Peyer's patch (tissue), 4 donors: ENCODE data around the gene SLC25A27. TPM values are rescaled to one million over a fixed set of nuclear protein-coding genes. Genes with fewer than 3 reads are reported as not detected.

Source experiments
- DNase-seq, 3 donors: peaks; one replicate each; pipeline ENCODE4 v3.0.0-alpha.2; 2017 to 2019
- H3K27ac ChIP-seq, 4 donors: fragments of 200-600 bp; sonication (generic); one replicate each; pipeline ENCODE4 v1.5.1; 2016 to 2019
- H3K27me3 ChIP-seq, 2 donors: fragments of 200-600 bp; sonication (generic); one replicate each; pipeline ENCODE4 v1.5.1; 2019
- H3K36me3 ChIP-seq, 3 donors: fragments of 200-600 bp; sonication (generic); one replicate each; pipeline ENCODE4 v1.5.1; 2016 to 2019
- H3K4me1 ChIP-seq, 4 donors: fragments of 200-600 bp; sonication (generic); one replicate each; pipeline ENCODE4 v1.5.1; 2016 to 2019
- H3K4me3 ChIP-seq, 4 donors: fragments of 200-600 bp; sonication (generic); 1 replicate in 3 of 4; 2 replicates in 1 of 4; pipeline ENCODE4 v1.5.1; 2016 to 2019; ENCODE audit warnings: mild to moderate bottlenecking in 1 of 4
- H3K9me3 ChIP-seq, 4 donors: fragments of 200-600 bp; sonication (generic); one replicate each; pipeline ENCODE4 v1.5.1; 2016 to 2019; ENCODE audit warnings: mild to moderate bottlenecking in 1 of 4
- POLR2A ChIP-seq, 2 donors: fragments of 450-650 bp; IDR thresholded peaks; one replicate each; pipeline ENCODE4 v1.5.1; 2017; ENCODE audit warnings: antibody characterized with exemption in 2 of 2, mild to moderate bottlenecking in 2 of 2, moderate library complexity in 2 of 2
- total RNA-seq, 4 donors: library from RNA; depleted of rRNA; stranded (reverse); fragments of >200 nt; gene quantifications; one replicate each; pipeline ENCODE4 v1.1.0, GENCODE V29; 2016
- TF ChIP-seq, protein P1 (sequence below), 6 experiments: fragments of 450-650 bp in 4 of 6; fragments of 200-600 bp in 2 of 6; sonication (generic) in 1 of 6; IDR thresholded peaks; one replicate each; pipeline ENCODE4 v1.5.1; 2017 to 2019; ENCODE audit warnings: antibody characterized with exemption in 6 of 6, mild to moderate bottlenecking in 3 of 6, moderate library complexity in 1 of 6

Gene SLC25A27
- total RNA-seq, 4 donors from 2014 or later: 14.9 to 57.8 (median 25.8) TPM

GRCh38 chr6:46618726-46619125 lies 34.0 kb upstream of the SLC25A27 start:
- no peaks in the 10 kb centered on the region for H3K9me3 ChIP-seq
- no peaks in the 10 kb centered on the region for H3K27me3 ChIP-seq
- TF ChIP-seq, protein P1, sequence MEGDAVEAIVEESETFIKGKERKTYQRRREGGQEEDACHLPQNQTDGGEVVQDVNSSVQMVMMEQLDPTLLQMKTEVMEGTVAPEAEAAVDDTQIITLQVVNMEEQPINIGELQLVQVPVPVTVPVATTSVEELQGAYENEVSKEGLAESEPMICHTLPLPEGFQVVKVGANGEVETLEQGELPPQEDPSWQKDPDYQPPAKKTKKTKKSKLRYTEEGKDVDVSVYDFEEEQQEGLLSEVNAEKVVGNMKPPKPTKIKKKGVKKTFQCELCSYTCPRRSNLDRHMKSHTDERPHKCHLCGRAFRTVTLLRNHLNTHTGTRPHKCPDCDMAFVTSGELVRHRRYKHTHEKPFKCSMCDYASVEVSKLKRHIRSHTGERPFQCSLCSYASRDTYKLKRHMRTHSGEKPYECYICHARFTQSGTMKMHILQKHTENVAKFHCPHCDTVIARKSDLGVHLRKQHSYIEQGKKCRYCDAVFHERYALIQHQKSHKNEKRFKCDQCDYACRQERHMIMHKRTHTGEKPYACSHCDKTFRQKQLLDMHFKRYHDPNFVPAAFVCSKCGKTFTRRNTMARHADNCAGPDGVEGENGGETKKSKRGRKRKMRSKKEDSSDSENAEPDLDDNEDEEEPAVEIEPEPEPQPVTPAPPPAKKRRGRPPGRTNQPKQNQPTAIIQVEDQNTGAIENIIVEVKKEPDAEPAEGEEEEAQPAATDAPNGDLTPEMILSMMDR (IDR thresholded peaks at IDR 0.05): no peak
- no peak for TF ChIP-seq POLR2A (IDR thresholded peaks at IDR 0.05)
- no peaks in the 10 kb centered on the region for H3K4me1 ChIP-seq
- H3K27ac ChIP-seq: no peak overlapping the region
- H3K36me3 ChIP-seq: no peaks in the 10 kb centered on the region
- no peak for DNase-seq
- no peak overlapping the region for H3K4me3 ChIP-seq

DNA sequence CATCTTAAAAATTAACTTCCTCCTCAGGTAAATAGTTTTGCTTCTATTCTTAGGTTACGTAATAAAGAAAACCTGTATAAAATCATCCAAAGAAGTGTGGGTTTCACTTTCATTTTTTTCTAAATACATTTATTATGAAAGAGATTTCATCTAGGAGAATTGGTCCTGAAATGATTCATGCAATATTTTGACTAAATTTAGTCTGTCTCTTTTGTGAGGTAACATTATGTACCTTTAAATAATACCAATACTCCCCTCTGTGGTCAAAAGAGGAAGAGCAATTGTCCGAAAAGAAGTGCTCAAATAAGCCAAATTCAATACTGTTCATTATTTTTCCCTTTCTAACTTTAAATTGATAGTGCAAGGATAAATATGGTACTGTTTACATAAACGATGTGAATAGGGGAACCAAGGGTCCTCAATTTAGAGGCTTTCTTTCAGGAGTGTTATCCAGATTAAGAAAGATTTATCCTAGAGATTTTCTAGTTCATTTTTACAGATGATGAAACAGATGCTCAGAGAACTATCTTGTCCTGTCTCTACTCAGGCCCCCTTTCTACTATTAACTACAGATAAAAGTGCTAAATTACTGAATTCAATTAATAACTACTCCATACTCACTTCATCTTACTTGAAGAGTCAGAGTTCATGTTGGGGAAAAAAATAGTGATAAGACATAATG lies 26.4 kb upstream of the SLC25A27 start:
- Histone ChIP-seq H3K4me1 (no peaks in the 10 kb centered on the region), H3K27me3 (no peaks in the 10 kb centered on the region), H3K36me3 (no peaks in the 10 kb centered on the region), H3K4me3 (no peak overlapping the region), H3K9me3 (no peaks in the 10 kb centered on the region), H3K27ac (no peak overlapping the region)
- no peak for TF ChIP-seq POLR2A (IDR thresholded peaks at IDR 0.05)
- TF ChIP-seq, protein P1 (IDR thresholded peaks at IDR 0.05): peak in 5 of 6 experiments; percentile 49 to 73 (median 65)
- DNase-seq: no peak

DNA sequence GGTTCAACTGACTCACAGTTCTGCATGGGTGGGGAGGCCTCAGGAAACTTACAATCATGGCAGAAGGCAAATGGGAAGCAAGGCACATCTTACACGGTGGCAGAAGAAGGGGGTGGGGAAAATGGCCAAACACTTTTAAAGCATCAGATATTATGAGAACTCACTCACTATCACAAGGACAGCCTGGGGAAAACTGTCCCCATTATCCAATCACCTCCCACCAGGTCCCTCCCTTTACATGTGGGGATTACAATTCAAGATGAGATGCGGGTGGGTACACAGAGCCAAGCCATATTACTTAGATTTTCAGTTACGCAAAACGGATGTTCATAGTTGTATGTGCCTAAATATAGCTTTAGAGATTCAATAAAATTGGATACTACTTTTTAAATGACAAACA lies 25.8 kb upstream of the SLC25A27 start:
- TF ChIP-seq, protein P1 (IDR thresholded peaks at IDR 0.05): no peak
- TF ChIP-seq POLR2A (IDR thresholded peaks at IDR 0.05): no peak
- no peak overlapping the region for H3K27ac ChIP-seq
- H3K9me3 ChIP-seq: no peaks in the 10 kb centered on the region
- DNase-seq: no peak
- H3K36me3 ChIP-seq: no peaks in the 10 kb centered on the region
- H3K27me3 ChIP-seq: no peaks in the 10 kb centered on the region
- H3K4me3 ChIP-seq: no peak overlapping the region
- H3K4me1 ChIP-seq: no peaks in the 10 kb centered on the region

DNA sequence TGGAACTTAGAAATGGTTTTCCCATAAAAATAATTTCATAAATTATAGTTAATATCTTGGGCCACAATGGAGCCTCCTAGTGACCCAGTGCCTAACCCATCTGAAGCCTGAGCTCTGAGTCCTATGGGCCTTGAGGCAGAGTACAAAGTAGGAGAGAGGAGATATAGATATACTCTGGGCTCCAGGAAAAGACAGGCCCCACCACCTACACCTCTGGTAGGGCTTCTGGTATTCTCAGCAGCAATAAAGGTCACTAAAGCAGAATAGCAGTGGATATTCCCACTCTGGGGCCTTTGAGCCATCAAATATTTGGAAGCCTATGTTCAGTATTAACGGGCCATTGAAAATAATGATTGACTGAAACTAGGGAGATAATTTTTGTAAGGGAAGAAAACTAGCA lies 24.3 kb upstream of the SLC25A27 start:
- TF ChIP-seq POLR2A (IDR thresholded peaks at IDR 0.05): no peak
- TF ChIP-seq, protein P1 (IDR thresholded peaks at IDR 0.05): no peak
- no peak overlapping the region for H3K27ac ChIP-seq
- H3K4me1 ChIP-seq: no peaks in the 10 kb centered on the region

GRCh38 chr6:46628976-46629375 lies 23.8 kb upstream of the SLC25A27 start:
- no peak for DNase-seq
- TF ChIP-seq, protein P1 (IDR thresholded peaks at IDR 0.05): no peak
- no peak for TF ChIP-seq POLR2A (IDR thresholded peaks at IDR 0.05)
- Histone ChIP-seq H3K36me3 (no peaks in the 10 kb centered on the region), H3K27ac (no peak overlapping the region), H3K9me3 (no peaks in the 10 kb centered on the region), H3K4me3 (no peak overlapping the region), H3K27me3 (no peaks in the 10 kb centered on the region), H3K4me1 (no peaks in the 10 kb centered on the region)

More for the DNA sequence above, 24.3 kb upstream of the SLC25A27 start:
- Histone ChIP-seq H3K36me3 (no peaks in the 10 kb centered on the region), H3K9me3 (no peaks in the 10 kb centered on the region), H3K27me3 (no peaks in the 10 kb centered on the region), H3K4me3 (no peak overlapping the region)
- no peak for DNase-seq
